ENCODE measurements around the gene SEMA4D.

SEMA4D gene

DNA sequence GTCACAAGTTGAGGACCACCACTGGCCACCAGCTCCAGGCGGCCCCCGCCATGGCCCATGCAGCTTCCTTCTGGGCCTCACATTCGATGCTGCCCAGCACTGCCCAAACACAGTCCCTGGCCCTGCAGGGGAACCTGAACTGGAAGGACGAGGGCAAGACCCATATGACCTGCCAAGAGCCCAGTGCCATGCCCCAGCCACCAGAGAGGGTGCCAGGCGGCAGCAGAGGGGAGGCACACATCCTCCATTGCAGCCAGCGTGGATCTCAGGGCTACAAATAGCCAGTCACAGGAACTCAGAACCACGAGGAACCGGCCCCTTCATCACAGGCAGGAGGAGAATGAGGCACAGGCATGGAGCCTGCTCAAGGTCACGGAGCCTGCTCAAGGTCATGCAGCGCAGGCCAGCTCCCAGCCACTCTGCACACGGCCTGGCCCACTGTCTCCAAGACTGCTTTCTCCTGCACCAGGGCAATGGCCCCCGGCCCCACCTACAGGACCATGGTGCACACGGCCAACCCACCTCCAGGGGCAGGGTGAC is 69.6 kb downstream of the SEMA4D start:
- Histone ChIP-seq H3K4me3 (ENCODE audit: insufficient read length, low read depth) (no peak overlapping the region), H3K36me3 (ENCODE audit: insufficient read depth, insufficient read length, low read length) (no peaks in the 10 kb centered on the region), H3K9ac (ENCODE audit: insufficient read length, low read depth) (no peak overlapping the region), H3K9me3 (ENCODE audit: insufficient read depth, low read length) (peaks cover 11% of the 10 kb centered on the region), H3K4me1 (ENCODE audit: insufficient read depth, insufficient read length) (peaks cover 13% of the 10 kb centered on the region), H3K27me3 (ENCODE audit: insufficient read depth, insufficient read length) (no peaks in the 10 kb centered on the region)
- TF ChIP-seq ZNF274 (IDR thresholded peaks at IDR 0.05; ENCODE audit: low read depth, low read length), result no peak
- no peak for TF ChIP-seq SUZ12 (IDR thresholded peaks at IDR 0.05; ENCODE audit: extremely low read depth, insufficient read depth, insufficient read length)
- no peak for TF ChIP-seq YY1 (IDR thresholded peaks at IDR 0.05; ENCODE audit: insufficient read depth, insufficient read length)
- no peak for DNase-seq (ENCODE audit: low read depth, low spot score)

DNA sequence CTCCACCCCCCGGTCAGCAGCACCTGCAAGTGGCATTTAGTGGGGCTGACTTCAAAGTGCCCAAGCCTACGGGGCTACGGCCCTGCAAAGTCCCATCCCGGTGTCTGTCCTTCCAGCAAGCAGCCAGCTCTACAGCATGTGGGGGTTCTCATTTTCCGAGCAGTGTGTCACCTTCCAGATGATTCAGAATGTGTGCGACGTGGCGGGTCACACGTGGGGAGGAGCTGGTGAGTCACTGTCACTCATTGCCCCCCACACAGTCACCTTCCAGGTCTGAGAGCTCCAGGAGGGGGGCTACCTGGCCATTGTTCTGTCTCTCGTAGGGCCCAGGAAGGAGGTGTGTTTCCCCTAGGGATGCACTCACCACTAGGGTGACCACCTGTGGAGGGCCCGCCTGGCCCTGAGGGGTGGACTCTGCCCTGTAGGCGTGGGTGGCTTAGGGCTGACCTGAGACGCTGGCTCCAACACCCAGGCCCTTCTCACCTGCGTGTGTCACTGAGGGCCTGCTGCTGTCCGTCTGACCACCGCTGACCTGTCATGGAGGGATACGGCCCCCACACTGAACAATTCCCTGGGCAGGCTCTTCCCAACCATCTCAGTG is 70.2 kb downstream of the SEMA4D start:
- H3K9me3 ChIP-seq (ENCODE audit: insufficient read depth, low read length), result peaks cover 11% of the 10 kb centered on the region
- no peaks in the 10 kb centered on the region for H3K27me3 ChIP-seq (ENCODE audit: insufficient read depth, insufficient read length)
- peaks cover 8% of the 10 kb centered on the region for H3K4me1 ChIP-seq (ENCODE audit: insufficient read depth, insufficient read length)
- no peaks in the 10 kb centered on the region for H3K36me3 ChIP-seq (ENCODE audit: insufficient read depth, insufficient read length, low read length)
- H3K4me3 ChIP-seq (ENCODE audit: insufficient read length, low read depth), result no peak overlapping the region
- no peak for DNase-seq (ENCODE audit: low read depth, low spot score)
- H3K9ac ChIP-seq (ENCODE audit: insufficient read length, low read depth), result no peak overlapping the region
- TF ChIP-seq YY1 (IDR thresholded peaks at IDR 0.05; ENCODE audit: insufficient read depth, insufficient read length) (no peak), SUZ12 (IDR thresholded peaks at IDR 0.05; ENCODE audit: extremely low read depth, insufficient read depth, insufficient read length) (no peak), ZNF274 (IDR thresholded peaks at IDR 0.05; ENCODE audit: low read depth, low read length) (no peak)

DNA sequence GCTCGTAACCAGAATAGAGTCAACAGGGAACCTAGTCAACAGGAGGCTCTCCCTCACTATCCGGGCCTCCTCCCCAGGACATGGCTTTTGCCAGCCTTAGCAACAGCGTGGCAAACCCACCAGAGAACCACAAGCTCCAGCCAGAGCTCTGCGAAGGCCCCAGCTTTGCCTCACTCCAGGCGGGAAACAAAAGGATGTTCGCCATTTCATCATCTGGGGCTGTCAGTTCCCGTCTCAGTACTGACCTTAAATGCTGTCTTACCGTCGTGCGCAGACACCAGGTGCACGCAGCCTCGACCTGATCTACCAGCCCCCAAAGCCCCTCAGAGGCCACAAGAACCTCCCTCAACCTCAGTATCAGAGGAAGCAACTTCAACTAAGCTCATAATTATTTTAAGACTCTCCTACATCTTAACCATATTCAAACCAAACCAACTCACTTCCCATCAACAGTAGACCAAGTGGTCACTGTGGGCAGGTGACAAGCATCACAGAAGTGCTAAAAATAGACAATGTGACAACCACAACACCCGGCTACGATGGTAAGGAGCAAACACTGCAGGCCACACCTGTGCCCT is 71.4 kb downstream of the SEMA4D start:
- TF ChIP-seq ZNF274 (IDR thresholded peaks at IDR 0.05; ENCODE audit: low read depth, low read length) (no peak), YY1 (IDR thresholded peaks at IDR 0.05; ENCODE audit: insufficient read depth, insufficient read length) (no peak), SUZ12 (IDR thresholded peaks at IDR 0.05; ENCODE audit: extremely low read depth, insufficient read depth, insufficient read length) (no peak)
- Histone ChIP-seq H3K4me3 (ENCODE audit: insufficient read length, low read depth) (no peak overlapping the region), H3K36me3 (ENCODE audit: insufficient read depth, insufficient read length, low read length) (no peaks in the 10 kb centered on the region), H3K4me1 (ENCODE audit: insufficient read depth, insufficient read length) (peaks cover 4% of the 10 kb centered on the region), H3K27me3 (ENCODE audit: insufficient read depth, insufficient read length) (no peaks in the 10 kb centered on the region), H3K9ac (ENCODE audit: insufficient read length, low read depth) (no peak overlapping the region), H3K9me3 (ENCODE audit: insufficient read depth, low read length) (peaks cover 11% of the 10 kb centered on the region)
- no peak for DNase-seq (ENCODE audit: low read depth, low spot score)

DNA sequence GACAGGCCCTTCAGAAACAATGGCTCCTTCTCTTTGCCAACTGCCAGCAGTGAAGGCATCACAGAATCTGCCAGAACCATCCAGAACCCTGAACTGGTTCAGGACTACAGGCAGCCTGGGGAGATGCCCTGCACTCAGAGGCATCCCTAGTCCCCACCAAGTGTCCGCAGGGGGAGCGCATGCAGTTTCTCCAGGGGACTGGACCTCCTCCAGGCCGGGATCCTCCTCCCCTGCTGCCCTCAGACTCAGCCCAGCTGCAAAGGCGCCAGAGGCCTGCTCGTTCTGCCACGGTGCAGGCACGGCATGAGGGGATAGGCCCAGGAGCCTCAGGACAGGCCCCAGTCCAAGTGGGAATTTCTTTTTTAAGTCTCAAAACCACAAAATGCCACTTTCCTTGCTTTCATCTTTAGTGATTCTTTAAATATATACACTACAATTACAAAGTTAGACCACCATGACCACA is 72.0 kb downstream of the SEMA4D start:
- Histone ChIP-seq H3K9ac (ENCODE audit: insufficient read length, low read depth) (no peak overlapping the region), H3K4me1 (ENCODE audit: insufficient read depth, insufficient read length) (peaks cover 4% of the 10 kb centered on the region), H3K27me3 (ENCODE audit: insufficient read depth, insufficient read length) (no peaks in the 10 kb centered on the region), H3K4me3 (ENCODE audit: insufficient read length, low read depth) (no peak overlapping the region), H3K9me3 (ENCODE audit: insufficient read depth, low read length) (peaks cover 11% of the 10 kb centered on the region), H3K36me3 (ENCODE audit: insufficient read depth, insufficient read length, low read length) (no peaks in the 10 kb centered on the region)
- no peak for TF ChIP-seq SUZ12 (IDR thresholded peaks at IDR 0.05; ENCODE audit: extremely low read depth, insufficient read depth, insufficient read length)
- no peak for TF ChIP-seq YY1 (IDR thresholded peaks at IDR 0.05; ENCODE audit: insufficient read depth, insufficient read length)
- TF ChIP-seq ZNF274 (IDR thresholded peaks at IDR 0.05; ENCODE audit: low read depth, low read length), result no peak
- no peak for DNase-seq (ENCODE audit: low read depth, low spot score)

DNA sequence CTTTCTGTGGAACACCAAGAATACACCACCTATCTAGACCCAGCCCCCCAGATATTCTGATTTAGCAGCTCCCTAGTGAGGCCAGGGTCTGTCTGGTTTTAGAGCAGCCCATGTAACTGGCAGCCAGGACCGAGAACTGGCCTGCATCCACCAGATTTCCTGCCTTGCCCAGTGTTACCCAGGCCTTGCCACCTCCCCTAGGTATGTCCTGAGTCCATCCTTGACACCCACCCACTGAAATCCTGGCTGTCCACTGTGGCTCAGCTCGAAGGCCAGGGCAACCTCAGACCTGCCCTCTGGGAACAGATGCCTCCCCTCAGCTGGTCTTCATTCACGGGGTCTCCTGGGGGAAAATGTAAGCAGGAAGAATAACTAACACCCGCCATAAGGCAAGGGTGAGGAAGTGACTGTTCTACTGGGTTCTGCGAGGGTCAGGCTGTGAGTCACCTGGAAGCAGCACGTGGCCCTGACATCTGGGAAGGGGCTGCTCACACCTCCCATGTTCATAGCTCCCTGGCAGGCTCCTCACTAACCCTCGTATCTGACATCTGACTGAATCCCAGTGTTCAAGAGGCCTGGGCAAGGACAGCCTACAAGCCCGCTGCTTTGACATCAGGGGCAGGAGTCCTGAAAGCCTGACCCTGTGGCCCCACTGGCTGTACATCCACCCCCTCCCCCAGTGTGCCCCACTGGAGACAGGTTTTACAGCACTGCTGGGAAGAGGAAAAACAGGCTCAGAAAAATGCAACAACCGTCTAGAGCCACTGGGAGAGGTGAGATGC is 72.7 kb downstream of the SEMA4D start:
- H3K4me1 ChIP-seq (ENCODE audit: insufficient read depth, insufficient read length), result peaks cover 4% of the 10 kb centered on the region
- no peaks in the 10 kb centered on the region for H3K36me3 ChIP-seq (ENCODE audit: insufficient read depth, insufficient read length, low read length)
- no peak overlapping the region for H3K4me3 ChIP-seq (ENCODE audit: insufficient read length, low read depth)
- no peak overlapping the region for H3K9ac ChIP-seq (ENCODE audit: insufficient read length, low read depth)
- H3K9me3 ChIP-seq (ENCODE audit: insufficient read depth, low read length), result peaks cover 11% of the 10 kb centered on the region
- DNase-seq (ENCODE audit: low read depth, low spot score), result no peak
- TF ChIP-seq ZNF274 (IDR thresholded peaks at IDR 0.05; ENCODE audit: low read depth, low read length), result no peak
- H3K27me3 ChIP-seq (ENCODE audit: insufficient read depth, insufficient read length), result no peaks in the 10 kb centered on the region

DNA sequence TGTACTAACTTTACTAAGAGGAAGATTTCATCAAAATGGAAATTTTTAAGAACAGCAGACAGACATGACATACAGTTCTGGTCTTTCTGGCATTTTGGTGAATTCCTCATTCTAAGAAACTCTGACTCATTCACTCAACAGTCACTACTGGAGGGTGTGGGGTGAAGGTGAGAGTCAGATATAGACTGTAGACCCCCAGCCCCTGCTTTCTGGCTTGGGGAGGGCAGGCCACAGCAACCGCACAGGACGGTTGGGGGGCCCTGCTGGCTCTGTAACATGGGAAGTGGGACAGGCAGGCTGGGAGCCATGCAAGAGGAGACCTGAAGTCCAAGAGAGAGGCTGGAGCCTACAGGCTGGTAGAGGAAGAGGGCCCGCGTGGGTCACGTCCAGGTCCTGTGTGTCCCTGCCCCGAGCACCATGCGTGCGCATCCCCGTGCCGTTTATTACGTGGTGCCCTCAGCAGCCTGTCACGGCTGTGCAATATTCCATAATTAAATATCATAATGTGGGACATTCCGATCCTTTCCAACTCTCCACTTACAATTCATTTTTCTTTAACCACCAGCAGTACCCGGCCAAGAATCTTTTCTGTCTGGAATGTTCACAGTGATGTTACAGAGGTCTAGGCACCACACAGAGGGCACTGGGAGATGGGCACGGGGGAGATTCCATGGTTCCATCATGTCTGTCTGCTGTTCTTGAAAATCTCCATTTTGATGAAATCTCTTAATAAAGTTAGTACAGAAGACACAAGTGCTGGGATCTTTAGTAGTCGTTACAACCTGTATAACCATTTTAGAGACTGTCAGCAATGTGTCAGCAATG is 75.5 kb downstream of the SEMA4D start:
- Histone ChIP-seq H3K9ac (ENCODE audit: insufficient read length, low read depth) (no peak overlapping the region), H3K4me1 (ENCODE audit: insufficient read depth, insufficient read length) (no peaks in the 10 kb centered on the region), H3K9me3 (ENCODE audit: insufficient read depth, low read length) (peaks cover 11% of the 10 kb centered on the region), H3K27me3 (ENCODE audit: insufficient read depth, insufficient read length) (no peaks in the 10 kb centered on the region), H3K4me3 (ENCODE audit: insufficient read length, low read depth) (no peak overlapping the region), H3K36me3 (ENCODE audit: insufficient read depth, insufficient read length, low read length) (no peaks in the 10 kb centered on the region)
- TF ChIP-seq ZNF274 (IDR thresholded peaks at IDR 0.05; ENCODE audit: low read depth, low read length), result no peak
- no peak for TF ChIP-seq YY1 (IDR thresholded peaks at IDR 0.05; ENCODE audit: insufficient read depth, insufficient read length)
- TF ChIP-seq SUZ12 (IDR thresholded peaks at IDR 0.05; ENCODE audit: extremely low read depth, insufficient read depth, insufficient read length), result no peak
- DNase-seq (ENCODE audit: low read depth, low spot score), result no peak

All from NT2/D1 (cell line).